HepG2 (cell line): ENCODE data around the gene PARD3. TPM values are rescaled to one million over a fixed set of nuclear protein-coding genes. Genes with fewer than 3 reads are reported as not detected.
A peak's percentile ranks its signal among the peaks of the same experiment; 100 is the strongest.

Experiments
- ARID4A ChIP-seq: sonication (generic); formaldehyde crosslinking; IDR thresholded peaks from 2 replicates; pipeline ENCODE4 v1.5.0; 2020; ENCODE audit warnings: mild to moderate bottlenecking, missing genetic modification reagents, borderline replicate concordance
- KAT7 ChIP-seq: IDR thresholded peaks from 2 replicates; pipeline ENCODE4 v1.6.1; 2018; ENCODE audit warnings: borderline replicate concordance, missing compliant biosample characterization
- KDM6A ChIP-seq: IDR thresholded peaks from 2 replicates; pipeline ENCODE4 v1.6.1; 2016; ENCODE audit warnings: low read depth
- PAF1 ChIP-seq: IDR thresholded peaks from 2 replicates; pipeline ENCODE4 v1.6.1; 2016; ENCODE audit warnings: missing genetic modification reagents, missing compliant biosample characterization
- POLR2AphosphoS2 ChIP-seq: IDR thresholded peaks from 2 replicates; pipeline ENCODE4 v1.6.1; 2011; ENCODE audit warnings: low read depth, low read length, improper control_type of control experiment
- RARA ChIP-seq: IDR thresholded peaks from 2 replicates; pipeline ENCODE4 v1.6.1; 2016; ENCODE audit warnings: missing genetic modification reagents, missing compliant biosample characterization
- RBAK ChIP-seq: sonication (generic); formaldehyde crosslinking; IDR thresholded peaks from 2 replicates; pipeline ENCODE4 v1.5.1; 2020; ENCODE audit warnings: mild to moderate bottlenecking, missing genetic modification reagents
- RCOR2 ChIP-seq: IDR thresholded peaks from 2 replicates; pipeline ENCODE4 v1.6.1; 2016; ENCODE audit warnings: missing biosample characterization, missing genetic modification reagents
- RELA ChIP-seq: sonication (generic); formaldehyde crosslinking; IDR thresholded peaks from 2 replicates; pipeline ENCODE4 v1.4.0; 2020; ENCODE audit warnings: missing genetic modification reagents
- TAF1 ChIP-seq: sonication (generic); formaldehyde crosslinking; IDR thresholded peaks from 2 replicates; pipeline ENCODE4 v1.4.0; 2020; ENCODE audit warnings: missing genetic modification reagents
- USF2 ChIP-seq, 2 experiments: sonication (generic) in 1 of 2; formaldehyde crosslinking in 1 of 2; IDR thresholded peaks; 2 replicates each; pipeline versions ENCODE4 v1.5.1 to v1.6.1; 2011 to 2020; ENCODE audit warnings: borderline replicate concordance in 1 of 2, low read depth in 1 of 2, low read length in 1 of 2, mild to moderate bottlenecking in 1 of 2, missing genetic modification reagents in 1 of 2, moderate library complexity in 1 of 2
- ZBTB7B ChIP-seq: sonication (generic); formaldehyde crosslinking; IDR thresholded peaks from 2 replicates; pipeline ENCODE4 v1.4.0; 2020; ENCODE audit warnings: missing genetic modification reagents
- ZMAT3 ChIP-seq: sonication (generic); formaldehyde crosslinking; conservative IDR thresholded peaks from 2 replicates; pipeline ENCODE4 v1.7.0; 2021; ENCODE audit warnings: missing genetic modification reagents
- ZNF7 ChIP-seq: IDR thresholded peaks from 2 replicates; pipeline ENCODE4 v1.6.1; 2016; ENCODE audit warnings: missing biosample characterization, missing genetic modification reagents
- polyA plus RNA-seq, 8 experiments: library from polyadenylated mRNA; depleted of rRNA in 3 of 8; stranded (reverse) in 7 of 8; unstranded in 1 of 8; fragments of >200 nt; fragmentation: Illumina TruSeq in 4 of 8; extraction: Trizol in 4 of 8; gene quantifications; 2 replicates each; pipeline versions ENCODE4 v1.2.1 to v1.2.3, GENCODE V29; 2011 to 2016; ENCODE audit warnings: low read depth in 4 of 8, missing spikeins in 1 of 8, mixed read lengths in 1 of 8; ENCODE audit not compliant: insufficient read depth in 1 of 8
- total RNA-seq, 5 experiments: library from RNA; depleted of rRNA; stranded (reverse); fragments of >200 nt; fragmentation: Illumina TruSeq; extraction: Trizol; gene quantifications; 2 replicates each; pipeline ENCODE4 v1.2.3, GENCODE V29; 2016; ENCODE audit warnings: low read depth in 1 of 5
- TF ChIP-seq, protein P1 (sequence below): sonication (generic); formaldehyde crosslinking; conservative IDR thresholded peaks from 2 replicates; pipeline ENCODE4 v1.5.0; 2020; ENCODE audit warnings: missing genetic modification reagents
- TF ChIP-seq, protein P2 (sequence below): sonication (generic); formaldehyde crosslinking; IDR thresholded peaks from 2 replicates; pipeline ENCODE4 v1.5.1; 2020; ENCODE audit warnings: missing genetic modification reagents, mild to moderate bottlenecking, borderline replicate concordance

Gene PARD3
- total and polyA plus RNA-seq, 2 of the 13 experiments (the other 11 are each of a cell fraction or from before 2014, with no cell fraction given), result 40.9 to 60.0 TPM

GRCh38 chr10:34815185-34816084 is at the start of gene PARD3 (continued):
- TF ChIP-seq RCOR2 (CRISPR knock-in tag) (no peak), TAF1 (CRISPR knock-in tag) (peak; percentile 28; the same call in 1 of the 2 replicates), RBAK (CRISPR knock-in tag) (no peak), POLR2AphosphoS2 (no peak), KDM6A (CRISPR knock-in tag) (no peak), RARA (CRISPR knock-in tag) (peak; percentile 78), KAT7 (no peak), USF2 (IDR thresholded peaks at IDR 0.05; ENCODE audit: low read depth, low read length) (no peak), USF2 (CRISPR knock-in tag; IDR thresholded peaks at IDR 0.05; ENCODE audit: borderline replicate concordance) (no peak), ZNF7 (0 out of 2 replicates have a peak, but pooled peaks have one; percentile 9), PAF1 (CRISPR knock-in tag) (no peak), ZMAT3 (no peak), ZBTB7B (CRISPR knock-in tag) (0 out of 2 replicates have a peak, but pooled peaks have one; percentile 47), RELA (CRISPR knock-in tag) (no peak), ARID4A (CRISPR knock-in tag) (peak; percentile 59)
- TF ChIP-seq, protein P1, sequence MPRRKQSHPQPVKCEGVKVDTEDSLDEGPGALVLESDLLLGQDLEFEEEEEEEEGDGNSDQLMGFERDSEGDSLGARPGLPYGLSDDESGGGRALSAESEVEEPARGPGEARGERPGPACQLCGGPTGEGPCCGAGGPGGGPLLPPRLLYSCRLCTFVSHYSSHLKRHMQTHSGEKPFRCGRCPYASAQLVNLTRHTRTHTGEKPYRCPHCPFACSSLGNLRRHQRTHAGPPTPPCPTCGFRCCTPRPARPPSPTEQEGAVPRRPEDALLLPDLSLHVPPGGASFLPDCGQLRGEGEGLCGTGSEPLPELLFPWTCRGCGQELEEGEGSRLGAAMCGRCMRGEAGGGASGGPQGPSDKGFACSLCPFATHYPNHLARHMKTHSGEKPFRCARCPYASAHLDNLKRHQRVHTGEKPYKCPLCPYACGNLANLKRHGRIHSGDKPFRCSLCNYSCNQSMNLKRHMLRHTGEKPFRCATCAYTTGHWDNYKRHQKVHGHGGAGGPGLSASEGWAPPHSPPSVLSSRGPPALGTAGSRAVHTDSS (CRISPR knock-in tag), result no peak
- TF ChIP-seq, protein P2, sequence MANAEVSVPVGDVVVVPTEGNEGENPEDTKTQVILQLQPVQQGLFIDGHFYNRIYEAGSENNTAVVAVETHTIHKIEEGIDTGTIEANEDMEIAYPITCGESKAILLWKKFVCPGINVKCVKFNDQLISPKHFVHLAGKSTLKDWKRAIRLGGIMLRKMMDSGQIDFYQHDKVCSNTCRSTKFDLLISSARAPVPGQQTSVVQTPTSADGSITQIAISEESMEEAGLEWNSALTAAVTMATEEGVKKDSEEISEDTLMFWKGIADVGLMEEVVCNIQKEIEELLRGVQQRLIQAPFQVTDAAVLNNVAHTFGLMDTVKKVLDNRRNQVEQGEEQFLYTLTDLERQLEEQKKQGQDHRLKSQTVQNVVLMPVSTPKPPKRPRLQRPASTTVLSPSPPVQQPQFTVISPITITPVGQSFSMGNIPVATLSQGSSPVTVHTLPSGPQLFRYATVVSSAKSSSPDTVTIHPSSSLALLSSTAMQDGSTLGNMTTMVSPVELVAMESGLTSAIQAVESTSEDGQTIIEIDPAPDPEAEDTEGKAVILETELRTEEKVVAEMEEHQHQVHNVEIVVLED, result no peak
